H9 (cell line): ENCODE results near the gene CTU2. TPM values are rescaled to one million over a fixed set of nuclear protein-coding genes. Genes with fewer than 3 reads are reported as not detected.

Source experiments
- DNase-seq: peaks from one replicate; pipeline ENCODE4 v3.0.0-alpha.2; 2017
- H2AFZ ChIP-seq: one replicate; pipeline ENCODE4 v1.6.1; 2013; ENCODE audit warnings: mild to moderate bottlenecking, low read length, control low read depth, moderate library complexity
- H2AK5ac ChIP-seq: 2 replicates; pipeline ENCODE4 v1.6.1; 2013; ENCODE audit warnings: low read length, control low read depth, mixed read lengths; ENCODE audit not compliant: insufficient read length
- H2BK120ac ChIP-seq: one replicate; pipeline ENCODE4 v1.6.1; 2013; ENCODE audit warnings: low read depth, mild to moderate bottlenecking, low read length, control low read depth, inconsistent platforms; ENCODE audit not compliant: poor library complexity, severe bottlenecking
- H2BK12ac ChIP-seq: 2 replicates; pipeline ENCODE4 v1.6.1; 2013; ENCODE audit warnings: low read length, control low read depth, mixed read lengths, low read depth; ENCODE audit not compliant: insufficient read length
- H2BK15ac ChIP-seq: 2 replicates; pipeline ENCODE4 v1.6.1; 2013; ENCODE audit warnings: low read depth, low read length, control low read depth
- H2BK20ac ChIP-seq: one replicate; pipeline ENCODE4 v1.6.1; 2013; ENCODE audit warnings: low read depth, mild to moderate bottlenecking, low read length, control low read depth, inconsistent platforms; ENCODE audit not compliant: poor library complexity, severe bottlenecking
- H2BK5ac ChIP-seq: 2 replicates; pipeline ENCODE4 v1.6.1; 2013; ENCODE audit warnings: low read length, control low read depth, mixed read lengths; ENCODE audit not compliant: insufficient read length
- H3K14ac ChIP-seq: 2 replicates; pipeline ENCODE4 v1.6.1; 2013; ENCODE audit warnings: low read length, control low read depth; ENCODE audit not compliant: insufficient read depth
- H3K18ac ChIP-seq: 2 replicates; pipeline ENCODE4 v1.6.1; 2013; ENCODE audit warnings: low read depth, mild to moderate bottlenecking, mixed read lengths, low read length, control low read depth; ENCODE audit not compliant: insufficient read length
- H3K23ac ChIP-seq: 2 replicates; pipeline ENCODE4 v1.6.1; 2013; ENCODE audit warnings: low read length, control low read depth, mixed read lengths, low read depth; ENCODE audit not compliant: insufficient read length
- H3K23me2 ChIP-seq: 2 replicates; pipeline ENCODE4 v1.6.1; 2013; ENCODE audit warnings: low read depth, mild to moderate bottlenecking, mixed read lengths, low read length, control low read depth; ENCODE audit not compliant: insufficient read length, poor library complexity, severe bottlenecking
- H3K27ac ChIP-seq: 2 replicates; pipeline ENCODE4 v1.5.1; 2013; ENCODE audit warnings: low read length, control low read depth, mixed read lengths, low read depth; ENCODE audit not compliant: insufficient read length
- H3K27me3 ChIP-seq: 2 replicates; pipeline ENCODE4 v1.6.1; 2013; ENCODE audit warnings: low read length, control low read depth, inconsistent platforms; ENCODE audit not compliant: insufficient read depth
- H3K4ac ChIP-seq: 2 replicates; pipeline ENCODE4 v1.6.1; 2013; ENCODE audit warnings: low read depth, mild to moderate bottlenecking, control low read depth, inconsistent platforms, low read length, moderate library complexity
- H3K4me1 ChIP-seq: 2 replicates; pipeline ENCODE4 v1.6.1; 2013; ENCODE audit warnings: low read length, control low read depth, inconsistent platforms; ENCODE audit not compliant: insufficient read depth
- H3K4me2 ChIP-seq: 2 replicates; pipeline ENCODE4 v1.6.1; 2013; ENCODE audit warnings: low read length, control low read depth, mixed read lengths; ENCODE audit not compliant: insufficient read length, insufficient read depth
- H3K56ac ChIP-seq: 2 replicates; pipeline ENCODE4 v1.6.1; 2013; ENCODE audit warnings: low read depth, mild to moderate bottlenecking, mixed read lengths, low read length, control low read depth; ENCODE audit not compliant: insufficient read length
- H3K79me1 ChIP-seq: 2 replicates; pipeline ENCODE4 v1.6.1; 2013; ENCODE audit warnings: low read depth, mild to moderate bottlenecking, moderate library complexity, low read length, control low read depth, inconsistent platforms; ENCODE audit not compliant: insufficient read depth, poor library complexity, severe bottlenecking
- H3K79me2 ChIP-seq: 2 replicates; pipeline ENCODE4 v1.6.1; 2013; ENCODE audit warnings: low read length, control low read depth, inconsistent platforms; ENCODE audit not compliant: insufficient read depth
- H3K9ac ChIP-seq: 2 replicates; pipeline ENCODE4 v1.6.1; 2013; ENCODE audit warnings: low read length, control low read depth, mixed read lengths; ENCODE audit not compliant: insufficient read length; ENCODE audit errors: extremely low read depth
- H3K9me3 ChIP-seq: one replicate; pipeline ENCODE4 v1.6.1; 2013; ENCODE audit warnings: low read depth, low read length, inconsistent platforms; ENCODE audit not compliant: control insufficient read depth
- H3T11ph ChIP-seq: one replicate; pipeline ENCODE4 v1.6.1; 2013; ENCODE audit warnings: mild to moderate bottlenecking, low read length, control low read depth, inconsistent platforms
- H4K20me1 ChIP-seq: one replicate; pipeline ENCODE4 v1.6.1; 2013; ENCODE audit not compliant: control insufficient read depth, insufficient read length, insufficient read depth
- H4K5ac ChIP-seq: 2 replicates; pipeline ENCODE4 v1.6.1; 2013; ENCODE audit warnings: low read depth, mild to moderate bottlenecking, mixed read lengths, low read length, control low read depth; ENCODE audit not compliant: insufficient read length
- H4K8ac ChIP-seq: replicated peaks from 2 replicates; pipeline ENCODE4 v1.6.1; 2013; ENCODE audit warnings: low read length, control low read depth, mixed read lengths, low read depth; ENCODE audit not compliant: insufficient read length
- H4K91ac ChIP-seq: 2 replicates; pipeline ENCODE4 v1.6.1; 2013; ENCODE audit warnings: low read depth, mild to moderate bottlenecking, moderate library complexity, mixed read lengths, low read length, control low read depth; ENCODE audit not compliant: insufficient read length
- H3K27ac Mint-ChIP-seq, 3 experiments: 2 replicates in 2 of 3; 3 replicates in 1 of 3; pipeline ENCODE4 v1.8.0; 2020 to 2021; ENCODE audit warnings: mixed read lengths in 3 of 3, mild to moderate bottlenecking in 1 of 3, moderate library complexity in 1 of 3
- H3K27me3 Mint-ChIP-seq: 2 replicates; pipeline ENCODE4 v1.8.0; 2021; ENCODE audit warnings: low read depth, mild to moderate bottlenecking, moderate library complexity, mixed read lengths
- H3K36me3 Mint-ChIP-seq, 3 experiments: 2 replicates in 2 of 3; 3 replicates in 1 of 3; pipeline ENCODE4 v1.8.0; 2020 to 2021; ENCODE audit warnings: low read depth in 3 of 3, mixed read lengths in 3 of 3; ENCODE audit not compliant: insufficient read depth in 1 of 3
- H3K4me1 Mint-ChIP-seq, 2 experiments: 2 replicates each; pipeline ENCODE4 v1.8.0; 2020; ENCODE audit warnings: mixed read lengths in 2 of 2
- H3K4me3 Mint-ChIP-seq, 2 experiments: 2 replicates in 1 of 2; 3 replicates in 1 of 2; pipeline ENCODE4 v1.8.0; 2020 to 2021; ENCODE audit warnings: mild to moderate bottlenecking in 2 of 2, mixed read lengths in 2 of 2, moderate library complexity in 1 of 2
- H3K9me3 Mint-ChIP-seq, 2 experiments: 2 replicates in 1 of 2; 3 replicates in 1 of 2; pipeline ENCODE4 v1.8.0; 2020; ENCODE audit warnings: mild to moderate bottlenecking in 2 of 2, mixed read lengths in 2 of 2, moderate library complexity in 1 of 2
- CTCF ChIP-seq: fragments of 200-600 bp; sonication (generic); conservative IDR thresholded peaks from 3 replicates; pipeline ENCODE4 v1.8.0; 2021; ENCODE audit warnings: antibody characterized with exemption, mild to moderate bottlenecking
- WGBS: extraction: QIAGEN DNeasy Blood & Tissue Kit; methylation state at CpG from one replicate; pipeline ENCODE4 v1.1.7; 2013; ENCODE audit warnings: missing lambda C conversion rate, low lambda C conversion rate, mixed read lengths; ENCODE audit not compliant: insufficient read length; ENCODE audit errors: extremely low coverage; 5-methylcytosine and 5-hydroxymethylcytosine counted together
- total RNA-seq: library from RNA; stranded (reverse); gene quantifications from 2 replicates; pipeline ENCODE4 v1.2.1, GENCODE V29; 2021

CTU2 gene
- total RNA-seq, 1 experiment from 2014 or later, result 32.8 TPM

- no CpG with 5 or more reads among the region's 28 CpGs for WGBS
- Histone ChIP-seq H3K9me3 (no peaks in the 10 kb centered on the region), H3K79me2 (no peaks in the 10 kb centered on the region), H4K5ac (no peak overlapping the region), H2BK15ac (no peak overlapping the region), H2BK12ac (no peak overlapping the region), H4K8ac (no peak overlapping the region), H3K23ac (no peak overlapping the region), H3K14ac (no peak overlapping the region), H3K79me1 (no peaks in the 10 kb centered on the region), H2AK5ac (no peak overlapping the region), H2BK20ac (no peak overlapping the region), H3K4me1 (no peaks in the 10 kb centered on the region), H3K9ac (no peak overlapping the region), H4K91ac (no peak overlapping the region), H3T11ph (no peak overlapping the region), H3K56ac (no peak overlapping the region), H4K20me1 (no peaks in the 10 kb centered on the region), H3K4me2 (no peak overlapping the region), H2BK5ac (no peak overlapping the region), H3K18ac (no peak overlapping the region), H2AFZ (no peak overlapping the region), H3K27ac (no peak overlapping the region), H2BK120ac (no peak overlapping the region), H3K27me3 (no peaks in the 10 kb centered on the region; the same call in 1 of the 2 replicates), H3K23me2 (peaks cover 12% of the 10 kb centered on the region), H3K4ac (no peak overlapping the region)
- peaks cover 19 to 26% of the 10 kb centered on the region in 2 experiments for H3K4me1 Mint-ChIP-seq
- no peaks in the 10 kb centered on the region for H3K9me3 Mint-ChIP-seq
- peaks cover 38% of the 10 kb centered on the region for H3K27me3 Mint-ChIP-seq
- no peak for DNase-seq
- TF ChIP-seq CTCF, result no peak
- no peak overlapping the region; a peak in 1 of 5 replicates for H3K4me3 Mint-ChIP-seq
- no peak overlapping the region for H3K27ac Mint-ChIP-seq
- no peaks in the 10 kb centered on the region for H3K36me3 Mint-ChIP-seq
These were observed 18.1 kb upstream of the CTU2 start for GRCh38 chr16:88688013-88688778.
